ENCODE results near the gene TSPEAR.
"Not testable (repeated sequence)": the region's sequence is repeated elsewhere in the genome, so short reads cannot be mapped to it uniquely, and the experiment has no call there.

DNA sequence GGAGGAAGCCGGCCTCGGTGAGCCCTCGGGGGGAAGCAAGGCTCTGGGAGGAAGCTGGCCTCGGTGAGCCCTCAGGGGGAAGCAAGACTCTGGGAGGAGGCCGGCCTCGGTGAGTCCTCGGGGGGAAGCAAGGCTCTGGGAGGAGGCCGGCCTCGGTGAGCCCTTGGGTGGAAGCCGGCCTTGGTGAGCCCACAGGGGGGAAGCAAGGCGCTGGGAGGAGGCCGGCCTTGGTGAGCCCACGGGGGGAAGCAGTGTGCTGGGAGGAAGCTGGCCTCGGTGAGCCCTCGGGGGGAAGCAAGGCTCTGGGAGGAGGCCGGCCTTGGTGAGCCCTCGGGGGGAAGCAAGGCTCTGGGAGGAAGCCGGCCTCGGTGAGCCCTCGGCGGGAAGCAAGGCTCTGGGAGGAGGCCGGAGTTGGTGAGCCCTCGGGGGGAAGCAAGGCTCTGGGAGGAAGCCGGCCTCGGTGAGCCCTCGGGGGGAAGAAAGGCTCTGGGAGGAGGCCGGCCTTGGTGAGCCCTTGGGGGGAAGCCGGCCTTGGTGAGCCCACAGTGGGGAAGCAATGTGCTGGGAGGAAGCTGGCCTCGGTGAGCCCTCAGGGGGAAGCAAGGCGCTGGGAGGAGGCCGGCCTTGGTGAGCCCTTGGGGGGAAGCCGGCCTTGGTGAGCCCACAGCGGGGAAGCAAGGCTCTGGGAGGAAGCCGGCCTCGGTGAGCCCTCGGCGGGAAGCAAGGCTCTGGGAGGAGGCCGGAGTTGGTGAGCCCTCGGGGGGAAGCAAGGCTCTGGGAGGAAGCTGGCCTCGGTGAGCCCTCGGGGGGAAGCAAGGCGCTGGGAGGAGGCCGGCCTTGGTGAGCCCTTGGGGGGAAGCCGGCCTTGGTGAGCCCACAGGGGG is 208.1 kb downstream of the TSPEAR start:
- TF ChIP-seq, protein P1, sequence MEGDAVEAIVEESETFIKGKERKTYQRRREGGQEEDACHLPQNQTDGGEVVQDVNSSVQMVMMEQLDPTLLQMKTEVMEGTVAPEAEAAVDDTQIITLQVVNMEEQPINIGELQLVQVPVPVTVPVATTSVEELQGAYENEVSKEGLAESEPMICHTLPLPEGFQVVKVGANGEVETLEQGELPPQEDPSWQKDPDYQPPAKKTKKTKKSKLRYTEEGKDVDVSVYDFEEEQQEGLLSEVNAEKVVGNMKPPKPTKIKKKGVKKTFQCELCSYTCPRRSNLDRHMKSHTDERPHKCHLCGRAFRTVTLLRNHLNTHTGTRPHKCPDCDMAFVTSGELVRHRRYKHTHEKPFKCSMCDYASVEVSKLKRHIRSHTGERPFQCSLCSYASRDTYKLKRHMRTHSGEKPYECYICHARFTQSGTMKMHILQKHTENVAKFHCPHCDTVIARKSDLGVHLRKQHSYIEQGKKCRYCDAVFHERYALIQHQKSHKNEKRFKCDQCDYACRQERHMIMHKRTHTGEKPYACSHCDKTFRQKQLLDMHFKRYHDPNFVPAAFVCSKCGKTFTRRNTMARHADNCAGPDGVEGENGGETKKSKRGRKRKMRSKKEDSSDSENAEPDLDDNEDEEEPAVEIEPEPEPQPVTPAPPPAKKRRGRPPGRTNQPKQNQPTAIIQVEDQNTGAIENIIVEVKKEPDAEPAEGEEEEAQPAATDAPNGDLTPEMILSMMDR (IDR thresholded peaks at IDR 0.05): not testable (repeated sequence)
- TF ChIP-seq POLR2AphosphoS5 (IDR thresholded peaks at IDR 0.05); EP300 (IDR thresholded peaks at IDR 0.05); POLR2A (IDR thresholded peaks at IDR 0.05; ENCODE audit: low read depth): not testable (repeated sequence)
